Central memory CD8-positive, alpha-beta T cell (primary cell): ENCODE measurements around the gene EPHB1.
"Not testable (repeated sequence)": the region's sequence is repeated elsewhere in the genome, so short reads cannot be mapped to it uniquely, and the experiment has no call there.

Source experiments
- ATAC-seq: fragments of 150-1000 bp; cut with Tn5 transposase; replicated peaks from 2 replicates; pipeline ENCODE4 v1.10.0; 2022; ENCODE audit warnings: mild to moderate bottlenecking, moderate FRiP score, moderate number of reproducible peaks; ENCODE audit not compliant: poor library complexity, severe bottlenecking; ENCODE audit errors: extremely low read depth
- DNase-seq, 2 donors: peaks; one replicate each; pipeline ENCODE4 v3.0.0; 2021; ENCODE audit warnings: low spot score in 2 of 2
- H3K27ac Mint-ChIP-seq: one replicate; pipeline ENCODE4 v1.8.0; 2022; ENCODE audit warnings: low read depth, mild to moderate bottlenecking, moderate library complexity, mixed read lengths
- H3K27me3 Mint-ChIP-seq: one replicate; pipeline ENCODE4 v1.8.0; 2022; ENCODE audit warnings: mixed read lengths
- H3K36me3 Mint-ChIP-seq: one replicate; pipeline ENCODE4 v1.8.0; 2022; ENCODE audit warnings: mild to moderate bottlenecking, moderate library complexity, mixed read lengths; ENCODE audit not compliant: insufficient read depth
- H3K4me1 Mint-ChIP-seq: one replicate; pipeline ENCODE4 v1.8.0; 2022; ENCODE audit warnings: mixed read lengths
- H3K4me3 Mint-ChIP-seq: one replicate; pipeline ENCODE4 v1.8.0; 2022; ENCODE audit warnings: mild to moderate bottlenecking, moderate library complexity, mixed read lengths
- H3K9me3 Mint-ChIP-seq: one replicate; pipeline ENCODE4 v1.8.0; 2022; ENCODE audit warnings: mixed read lengths

EPHB1 gene

DNA sequence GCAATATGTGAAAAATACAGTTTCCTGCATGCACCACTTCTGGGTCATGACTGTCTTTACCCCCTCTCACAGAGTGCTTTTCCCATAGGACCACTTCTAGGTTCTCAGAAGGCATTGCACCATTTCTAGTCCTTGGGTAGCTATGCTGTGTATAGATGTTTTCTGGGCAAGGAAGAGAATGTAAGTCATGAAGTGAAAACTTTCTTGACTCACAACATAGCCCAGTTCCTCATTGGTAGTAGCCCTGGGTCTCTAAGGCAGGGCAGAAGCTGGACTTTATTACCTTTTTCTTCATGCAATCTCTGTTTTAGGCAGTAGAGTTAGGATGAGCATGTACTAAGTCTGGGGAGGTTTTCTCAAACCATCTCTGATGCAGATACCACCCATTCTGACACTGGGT, 203.1 kb downstream of the EPHB1 start:
- no peak overlapping the region for H3K4me3 Mint-ChIP-seq

DNA sequence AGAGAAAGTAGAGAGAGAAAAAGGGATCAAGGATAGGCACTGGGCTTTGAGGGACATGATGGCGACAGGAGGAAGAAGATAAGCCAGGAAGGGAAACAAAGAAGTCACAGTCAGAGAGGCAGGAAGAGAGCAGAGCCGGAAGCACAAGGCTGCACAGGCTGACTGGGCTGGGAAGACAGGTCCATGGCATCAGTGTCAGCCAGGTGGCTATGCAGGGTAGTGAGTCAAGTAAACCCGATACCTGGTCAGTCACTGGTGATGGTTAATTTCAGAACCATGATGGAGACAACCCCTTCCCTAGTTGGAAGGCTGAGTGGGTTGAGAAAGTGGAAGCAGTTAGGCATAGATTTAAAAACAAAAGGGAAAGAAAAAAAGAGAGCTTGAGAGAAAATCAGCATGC, 203.8 kb downstream of the EPHB1 start:
- H3K27ac Mint-ChIP-seq = no peak overlapping the region
- DNase-seq (no peak), ATAC-seq (no peak)
- H3K4me3 Mint-ChIP-seq = no peak overlapping the region
- H3K9me3 Mint-ChIP-seq = peaks cover 5% of the 10 kb centered on the region
- peaks cover 10% of the 10 kb centered on the region for H3K27me3 Mint-ChIP-seq
- no peaks in the 10 kb centered on the region for H3K4me1 Mint-ChIP-seq
- H3K36me3 Mint-ChIP-seq = no peaks in the 10 kb centered on the region

More for the DNA sequence above, 203.1 kb downstream of the EPHB1 start:
- Mint-ChIP-seq H3K36me3 (no peaks in the 10 kb centered on the region), H3K27ac (no peak overlapping the region), H3K4me1 (no peaks in the 10 kb centered on the region), H3K27me3 (peaks cover 10% of the 10 kb centered on the region), H3K9me3 (peaks cover 5% of the 10 kb centered on the region)
- no peak for DNase-seq
- no peak for ATAC-seq

GRCh38 chr3:135000465-135000864, 205.4 kb downstream of the EPHB1 start:
- Mint-ChIP-seq H3K27me3 (peaks cover 10% of the 10 kb centered on the region), H3K36me3 (no peaks in the 10 kb centered on the region), H3K4me1 (no peaks in the 10 kb centered on the region), H3K9me3 (no peaks in the 10 kb centered on the region), H3K4me3 (no peak overlapping the region), H3K27ac (no peak overlapping the region)
- ATAC-seq (no peak), DNase-seq (no peak)

DNA sequence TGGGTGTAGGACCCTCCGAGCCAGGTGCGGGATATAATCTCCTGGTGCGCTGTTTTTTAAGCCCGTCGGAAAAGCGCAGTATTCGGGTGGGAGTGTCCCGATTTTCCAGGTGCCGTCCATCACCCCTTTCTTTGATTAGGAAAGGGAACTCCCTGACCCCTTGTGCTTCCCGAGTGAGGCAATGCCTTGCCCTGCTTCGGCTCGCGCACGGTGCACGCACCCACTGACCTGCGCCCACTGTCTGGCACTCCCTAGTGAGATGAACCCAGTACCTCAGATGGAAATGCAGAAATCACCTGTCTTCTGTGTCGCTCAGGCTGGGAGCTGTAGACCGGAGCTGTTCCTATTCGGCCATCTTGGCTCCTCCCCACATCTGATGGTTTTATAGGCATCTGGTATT, 210.6 kb downstream of the EPHB1 start:
- H3K4me1 Mint-ChIP-seq, H3K36me3 Mint-ChIP-seq, ATAC-seq, DNase-seq, H3K4me3 Mint-ChIP-seq, H3K9me3 Mint-ChIP-seq, H3K27me3 Mint-ChIP-seq, H3K27ac Mint-ChIP-seq: not testable (repeated sequence)

DNA sequence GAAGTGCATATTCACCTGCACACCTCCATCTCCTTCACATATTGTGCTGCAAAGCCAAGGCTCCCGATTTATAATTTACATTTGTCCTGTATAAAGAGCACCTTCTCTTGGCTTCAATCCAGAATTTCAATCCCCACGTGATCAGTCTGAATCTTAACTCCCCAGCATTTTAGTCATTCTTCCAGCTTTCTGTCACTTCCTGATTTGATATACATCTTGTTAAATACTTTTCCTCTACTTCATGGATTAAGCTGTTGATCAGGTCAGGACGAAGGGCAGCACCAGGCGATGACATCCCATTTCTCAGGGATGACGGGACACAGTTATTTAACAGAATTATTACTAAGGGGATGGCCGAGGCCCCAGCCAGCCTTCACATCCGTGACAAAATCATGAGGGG, 212.5 kb downstream of the EPHB1 start:
- DNase-seq = no peak
- H3K9me3 Mint-ChIP-seq = no peaks in the 10 kb centered on the region
- H3K27ac Mint-ChIP-seq = no peak overlapping the region
- H3K4me3 Mint-ChIP-seq = no peak overlapping the region
- H3K4me1 Mint-ChIP-seq = no peaks in the 10 kb centered on the region
- H3K36me3 Mint-ChIP-seq = no peaks in the 10 kb centered on the region
- no peak for ATAC-seq
- H3K27me3 Mint-ChIP-seq = no peaks in the 10 kb centered on the region

GRCh38 chr3:135008326-135008725, 213.3 kb downstream of the EPHB1 start:
- DNase-seq = no peak
- Mint-ChIP-seq H3K27ac (no peak overlapping the region), H3K27me3 (no peaks in the 10 kb centered on the region), H3K9me3 (no peaks in the 10 kb centered on the region), H3K36me3 (no peaks in the 10 kb centered on the region), H3K4me1 (no peaks in the 10 kb centered on the region), H3K4me3 (no peak overlapping the region)
- ATAC-seq = no peak

DNA sequence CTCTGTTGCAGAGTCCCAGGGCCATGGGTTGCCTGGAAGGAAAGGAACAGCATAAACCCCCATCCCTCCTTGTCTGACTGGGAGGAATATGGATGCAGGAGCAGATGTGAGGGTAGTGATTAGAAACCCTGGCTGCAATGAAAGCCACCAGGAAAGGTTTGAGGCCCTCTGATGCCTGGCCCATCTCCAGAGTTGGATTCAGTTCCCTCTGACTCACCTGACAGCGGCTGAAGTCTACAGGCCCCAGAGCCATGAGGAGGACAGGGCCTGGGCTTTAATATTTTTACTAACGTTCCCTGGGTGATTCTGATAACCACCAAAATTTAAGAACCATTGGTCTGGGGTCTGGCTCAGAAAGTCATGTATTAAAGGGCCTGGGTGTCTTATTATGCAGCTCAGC, 214.0 kb downstream of the EPHB1 start:
- no peaks in the 10 kb centered on the region for H3K27me3 Mint-ChIP-seq
- DNase-seq (no peak), ATAC-seq (no peak)
- no peak overlapping the region for H3K27ac Mint-ChIP-seq
- H3K9me3 Mint-ChIP-seq = no peaks in the 10 kb centered on the region
- H3K4me1 Mint-ChIP-seq = no peaks in the 10 kb centered on the region
- H3K36me3 Mint-ChIP-seq = no peaks in the 10 kb centered on the region
- no peak overlapping the region for H3K4me3 Mint-ChIP-seq

DNA sequence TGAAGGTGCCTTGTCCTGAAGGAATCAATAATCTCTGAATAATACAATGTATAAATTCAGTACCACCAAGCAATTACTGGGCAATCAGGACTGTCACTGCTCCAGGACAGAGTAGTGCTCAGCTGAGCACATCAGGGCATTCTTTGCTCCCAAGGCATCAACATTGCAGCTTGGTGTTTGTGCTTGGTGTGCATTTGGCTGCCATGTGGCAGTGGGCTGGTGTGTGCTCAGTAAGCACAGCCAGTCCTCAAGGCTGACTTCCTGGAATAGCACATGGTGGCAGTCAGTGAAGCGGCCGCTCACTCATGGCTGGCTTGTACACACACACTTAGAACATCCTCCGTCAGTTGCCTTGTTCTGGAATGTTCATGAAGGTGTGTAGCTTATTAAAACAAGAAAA, 217.0 kb downstream of the EPHB1 start:
- ATAC-seq (no peak), DNase-seq (no peak)
- H3K27me3 Mint-ChIP-seq = no peaks in the 10 kb centered on the region
- no peak overlapping the region for H3K4me3 Mint-ChIP-seq
- H3K9me3 Mint-ChIP-seq = no peaks in the 10 kb centered on the region
- no peak overlapping the region for H3K27ac Mint-ChIP-seq
- H3K4me1 Mint-ChIP-seq = no peaks in the 10 kb centered on the region
- H3K36me3 Mint-ChIP-seq = no peaks in the 10 kb centered on the region

DNA sequence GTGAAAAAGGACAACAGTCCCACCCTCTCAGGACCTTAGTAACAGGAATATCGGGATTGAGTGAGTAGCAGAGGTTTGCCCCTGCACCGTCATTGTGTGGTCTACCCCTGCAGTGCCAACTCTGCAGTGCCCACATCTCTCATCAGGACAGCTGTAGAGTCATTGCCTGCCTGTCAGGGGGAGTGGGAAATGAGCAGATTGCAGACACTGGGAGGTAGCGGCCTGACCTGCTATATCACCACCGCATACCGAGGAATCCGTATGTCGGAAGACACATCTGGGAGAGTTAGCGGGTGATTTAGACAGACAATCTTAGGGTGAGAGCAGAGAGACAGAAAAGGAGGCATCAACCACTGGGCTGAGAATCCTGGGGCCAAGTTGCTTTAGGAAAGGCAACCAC, 218.1 kb downstream of the EPHB1 start:
- ATAC-seq = no peak
- Mint-ChIP-seq H3K4me1 (no peaks in the 10 kb centered on the region), H3K4me3 (no peak overlapping the region), H3K27me3 (no peaks in the 10 kb centered on the region), H3K27ac (no peak overlapping the region), H3K36me3 (no peaks in the 10 kb centered on the region), H3K9me3 (no peaks in the 10 kb centered on the region)
- no peak for DNase-seq

GRCh38 chr3:135014566-135014965, 219.5 kb downstream of the EPHB1 start:
- no peak for DNase-seq
- Mint-ChIP-seq H3K27ac (no peak overlapping the region), H3K4me3 (no peak overlapping the region), H3K27me3 (no peaks in the 10 kb centered on the region), H3K9me3 (no peaks in the 10 kb centered on the region), H3K4me1 (no peaks in the 10 kb centered on the region), H3K36me3 (no peaks in the 10 kb centered on the region)
- ATAC-seq = no peak

- no peaks in the 10 kb centered on the region for H3K36me3 Mint-ChIP-seq
- H3K9me3 Mint-ChIP-seq = no peaks in the 10 kb centered on the region
- ATAC-seq (no peak), DNase-seq (no peak)
- H3K27me3 Mint-ChIP-seq = no peaks in the 10 kb centered on the region
- no peak overlapping the region for H3K4me3 Mint-ChIP-seq
- H3K4me1 Mint-ChIP-seq = no peaks in the 10 kb centered on the region
- no peak overlapping the region for H3K27ac Mint-ChIP-seq
Measured at GRCh38 chr3:135017003-135017893, 222.2 kb downstream of the EPHB1 start.

- H3K36me3 Mint-ChIP-seq = no peaks in the 10 kb centered on the region
- H3K9me3 Mint-ChIP-seq = no peaks in the 10 kb centered on the region
- no peak for DNase-seq
- ATAC-seq = no peak
- H3K4me3 Mint-ChIP-seq = no peak overlapping the region
- no peaks in the 10 kb centered on the region for H3K27me3 Mint-ChIP-seq
- H3K4me1 Mint-ChIP-seq = no peaks in the 10 kb centered on the region
- no peak overlapping the region for H3K27ac Mint-ChIP-seq
Measured at GRCh38 chr3:135018149-135018923, 223.3 kb downstream of the EPHB1 start.

DNA sequence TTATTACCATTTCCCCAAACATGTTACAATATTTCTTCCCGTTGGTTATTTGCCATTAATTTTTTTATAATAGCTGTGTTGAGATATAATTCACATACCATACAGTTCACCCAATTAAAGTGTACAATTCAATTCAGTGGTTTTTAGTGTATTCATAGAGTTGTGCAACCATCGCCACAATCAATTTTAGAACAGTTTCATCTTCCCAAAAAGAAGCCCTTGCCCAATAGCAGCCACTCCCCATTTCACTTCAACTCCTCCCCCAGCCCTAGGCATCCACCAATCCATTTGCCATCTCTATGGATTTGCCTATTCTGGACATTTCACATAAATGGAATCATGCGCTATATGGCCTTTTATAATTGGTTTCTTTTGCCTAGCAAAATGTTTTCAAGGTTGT, 225.1 kb downstream of the EPHB1 start:
- Mint-ChIP-seq H3K27me3 (no peaks in the 10 kb centered on the region), H3K27ac (no peak overlapping the region), H3K4me3 (no peak overlapping the region), H3K4me1 (no peaks in the 10 kb centered on the region), H3K9me3 (no peaks in the 10 kb centered on the region), H3K36me3 (no peaks in the 10 kb centered on the region)
- ATAC-seq (no peak), DNase-seq (no peak)
